Sigmoid colon (tissue), 4 donors: Measurements from ENCODE around the gene CHMP4A.

Source experiments
- CTCF ChIP-seq, 4 experiments: fragments of 450-650 bp in 3 of 4; fragments of 200-600 bp in 1 of 4; IDR thresholded peaks; one replicate each; pipeline ENCODE4 v1.5.1; 2016 to 2019; ENCODE audit warnings: antibody characterized with exemption in 4 of 4, mild to moderate bottlenecking in 3 of 4, moderate library complexity in 2 of 4
- POLR2AphosphoS5 ChIP-seq, 4 donors: sonication (generic); formaldehyde crosslinking; IDR thresholded peaks; one replicate each; pipeline ENCODE4 v1.6.1; 2017; ENCODE audit warnings: antibody characterized with exemption in 4 of 4

GRCh38 chr14:24258548-24259265, 45.4 kb upstream of the CHMP4A start:
- TF ChIP-seq CTCF (IDR thresholded peaks at IDR 0.05) (no peak), POLR2AphosphoS5 (IDR thresholded peaks at IDR 0.05) (no peak)
